H1 (cell line): ENCODE data around the gene SSNA1. TPM values are rescaled to one million over a fixed set of nuclear protein-coding genes. Genes with fewer than 3 reads are reported as not detected.

Experiments
- CTCF ChIA-PET: fragments of 300-600 bp; sonication (Branson Sonifier 250); formaldehyde crosslinking; loops from one replicate; lab custom pipeline; 2021; ENCODE audit not compliant: partially characterized antibody; lab: Charles Lee
- POLR2A ChIA-PET: fragments of 300-600 bp; sonication (Branson Sonifier 250); formaldehyde crosslinking; loops from one replicate; lab custom pipeline; 2021; ENCODE audit warnings: inconsistent platforms; ENCODE audit not compliant: partially characterized antibody; lab: Charles Lee
- DNase-seq, 2 experiments: peaks; one replicate each; pipeline versions ENCODE4 v3.0.0 to v3.0.0-alpha.2; 2010 to 2022; ENCODE audit warnings: low spot score in 2 of 2, low read depth in 1 of 2, mixed read lengths in 1 of 2
- FAIRE-seq: peaks from 2 replicates; lab custom pipeline; 2011; peaks lifted over from hg19 to GRCh38; lab: Jason Lieb, UNC
- H2AFZ ChIP-seq: 2 replicates; pipeline ENCODE4 v1.8.1; 2012; ENCODE audit warnings: low read length, inconsistent platforms
- H2AK5ac ChIP-seq: 2 replicates; pipeline ENCODE4 v1.6.1; 2013; ENCODE audit warnings: low read depth, low read length
- H2BK120ac ChIP-seq: replicated peaks from 2 replicates; pipeline ENCODE3; 2013; ENCODE audit warnings: low read depth, low read length, inconsistent platforms
- H2BK12ac ChIP-seq: 2 replicates; pipeline ENCODE4 v1.6.1; 2013; ENCODE audit warnings: low read depth, low read length
- H2BK15ac ChIP-seq: 2 replicates; pipeline ENCODE4 v1.6.1; 2013; ENCODE audit warnings: low read length
- H2BK20ac ChIP-seq: 2 replicates; pipeline ENCODE4 v1.6.1; 2013; ENCODE audit warnings: low read length
- H2BK5ac ChIP-seq: 2 replicates; pipeline ENCODE4 v1.6.1; 2013; ENCODE audit warnings: low read depth, low read length
- H3K14ac ChIP-seq: 2 replicates; pipeline ENCODE4 v1.6.1; 2013; ENCODE audit warnings: inconsistent platforms; ENCODE audit not compliant: insufficient read length
- H3K18ac ChIP-seq: 2 replicates; pipeline ENCODE4 v1.6.1; 2013; ENCODE audit warnings: low read length; ENCODE audit errors: extremely low read depth
- H3K23ac ChIP-seq: 2 replicates; pipeline ENCODE4 v1.6.1; 2013; ENCODE audit warnings: inconsistent platforms; ENCODE audit not compliant: insufficient read length
- H3K23me2 ChIP-seq: 2 replicates; pipeline ENCODE4 v1.6.1; 2013; ENCODE audit warnings: low read depth, low read length
- H3K27ac ChIP-seq: 2 replicates; pipeline ENCODE4 v1.6.1; 2011; ENCODE audit warnings: low read depth, low read length, inconsistent platforms
- H3K27me3 ChIP-seq, 4 experiments: replicated peaks in 1 of 4; 1 replicate in 1 of 4; 2 replicates in 3 of 4; pipeline versions ENCODE4 v1.6.1 to v1.8.1; 2011 to 2013; ENCODE audit warnings: low read length in 3 of 4, mild to moderate bottlenecking in 3 of 4, inconsistent platforms in 2 of 4, mixed read lengths in 2 of 4, moderate library complexity in 1 of 4; ENCODE audit not compliant: control insufficient read depth in 3 of 4, insufficient read depth in 3 of 4; ENCODE audit errors: extremely low read depth in 1 of 4
- H3K36me3 ChIP-seq, 4 experiments: 2 replicates each; pipeline versions ENCODE4 v1.6.1 to v1.8.1; 2011 to 2013; ENCODE audit warnings: mild to moderate bottlenecking in 4 of 4, low read length in 3 of 4, moderate library complexity in 2 of 4, control low read depth in 1 of 4, inconsistent platforms in 1 of 4; ENCODE audit not compliant: insufficient read depth in 4 of 4, control insufficient read depth in 2 of 4
- H3K4ac ChIP-seq: replicated peaks from 2 replicates; pipeline ENCODE3; 2013; ENCODE audit warnings: low read length, low read depth, mixed read lengths, inconsistent platforms; ENCODE audit not compliant: insufficient read length
- H3K4me1 ChIP-seq, 4 experiments: replicated peaks in 1 of 4; 1 replicate in 1 of 4; 2 replicates in 3 of 4; pipeline versions ENCODE4 v1.6.1 to v1.8.1; 2011 to 2013; ENCODE audit warnings: low read length in 3 of 4, inconsistent platforms in 2 of 4, mixed read lengths in 1 of 4; ENCODE audit not compliant: insufficient read depth in 4 of 4, control insufficient read depth in 3 of 4
- H3K4me2 ChIP-seq, 2 experiments: 2 replicates each; pipeline versions ENCODE4 v1.6.1 to v1.8.1; 2011 to 2013; ENCODE audit warnings: low read depth in 2 of 2, low read length in 2 of 2, control low read depth in 1 of 2, inconsistent platforms in 1 of 2, mild to moderate bottlenecking in 1 of 2; ENCODE audit not compliant: insufficient read depth in 1 of 2
- H3K4me3 ChIP-seq, 4 experiments: fragments of 200-600, 300-600 bp in 1 of 4; sonication (generic), shearing (Covaris generic), sonication (Bioruptor Twin) in 1 of 4; 2 replicates each; pipeline versions ENCODE4 v1.5.1 to v1.8.1; 2011 to 2016; ENCODE audit warnings: low read length in 4 of 4, low read depth in 3 of 4, control low read depth in 2 of 4, inconsistent platforms in 2 of 4, mild to moderate bottlenecking in 2 of 4, mixed read lengths in 1 of 4, moderate library complexity in 1 of 4; ENCODE audit not compliant: insufficient read depth in 2 of 4; ENCODE audit errors: extremely low read depth in 1 of 4
- H3K56ac ChIP-seq: replicated peaks from 2 replicates; pipeline ENCODE3; 2013; ENCODE audit warnings: low read depth, mild to moderate bottlenecking, mixed read lengths, low read length, inconsistent platforms; ENCODE audit not compliant: insufficient read length
- H3K79me1 ChIP-seq: 2 replicates; pipeline ENCODE4 v1.6.1; 2013; ENCODE audit warnings: low read depth, low read length, control low read depth
- H3K79me2 ChIP-seq, 2 experiments: 2 replicates each; pipeline versions ENCODE4 v1.6.1 to v1.8.1; 2012 to 2013; ENCODE audit warnings: low read length in 2 of 2, mild to moderate bottlenecking in 2 of 2, inconsistent platforms in 1 of 2; ENCODE audit not compliant: insufficient read depth in 2 of 2, control insufficient read depth in 1 of 2
- H3K9ac ChIP-seq, 4 experiments: replicated peaks in 1 of 4; 1 replicate in 1 of 4; 2 replicates in 3 of 4; pipeline versions ENCODE4 v1.6.1 to v1.8.1; 2011 to 2013; ENCODE audit warnings: low read depth in 3 of 4, low read length in 3 of 4, control low read depth in 2 of 4, mild to moderate bottlenecking in 2 of 4, moderate library complexity in 2 of 4, inconsistent platforms in 1 of 4; ENCODE audit errors: extremely low read depth in 1 of 4
- H3K9me3 ChIP-seq, 2 experiments: 2 replicates each; pipeline versions ENCODE4 v1.6.1 to v1.8.1; 2012 to 2013; ENCODE audit warnings: mild to moderate bottlenecking in 2 of 2, moderate library complexity in 2 of 2, control low read depth in 1 of 2, inconsistent platforms in 1 of 2, low read depth in 1 of 2, low read length in 1 of 2, mixed read lengths in 1 of 2; ENCODE audit not compliant: insufficient read depth in 2 of 2
- H4K20me1 ChIP-seq, 2 experiments: replicated peaks in 1 of 2; 2 replicates each; pipeline versions ENCODE3 to v1.8.1; 2011 to 2013; ENCODE audit warnings: inconsistent platforms in 2 of 2, low read length in 2 of 2, mild to moderate bottlenecking in 1 of 2; ENCODE audit not compliant: insufficient read depth in 2 of 2, control insufficient read depth in 1 of 2
- H4K5ac ChIP-seq: 2 replicates; pipeline ENCODE4 v1.6.1; 2013; ENCODE audit warnings: low read length, low read depth, mixed read lengths, inconsistent platforms; ENCODE audit not compliant: insufficient read length
- H4K8ac ChIP-seq: 2 replicates; pipeline ENCODE4 v1.8.0; 2013; ENCODE audit warnings: mild to moderate bottlenecking, moderate library complexity, low read length, inconsistent platforms; ENCODE audit not compliant: insufficient read depth; ENCODE audit errors: extremely low read depth
- H4K91ac ChIP-seq: replicated peaks from 2 replicates; pipeline ENCODE3; 2013; ENCODE audit warnings: low read length, mixed read lengths, inconsistent platforms; ENCODE audit not compliant: insufficient read length
- CTCF ChIP-seq, 3 experiments: IDR thresholded peaks; 1 replicate in 2 of 3; 2 replicates in 1 of 3; pipeline versions ENCODE4 v1.5.1 to v1.6.1; 2011; ENCODE audit warnings: low read length in 3 of 3, mild to moderate bottlenecking in 3 of 3, inconsistent platforms in 2 of 3, low read depth in 1 of 3, moderate library complexity in 1 of 3; ENCODE audit not compliant: insufficient read depth in 1 of 3; ENCODE audit errors: control extremely low read depth in 1 of 3
- JUND ChIP-seq: IDR thresholded peaks from 2 replicates; pipeline ENCODE4 v1.6.1; 2011; ENCODE audit warnings: mild to moderate bottlenecking, improper control_type of control experiment, low read length
- NANOG ChIP-seq: IDR thresholded peaks from 2 replicates; pipeline ENCODE4 v1.6.1; 2011; ENCODE audit warnings: low read length, low read depth, mild to moderate bottlenecking, inconsistent platforms; ENCODE audit not compliant: insufficient read depth, poor library complexity, severe bottlenecking
- SIN3A ChIP-seq, 2 experiments: IDR thresholded peaks in 1 of 2; conservative IDR thresholded peaks in 1 of 2; 2 replicates each; pipeline ENCODE4 v1.6.1; 2011 to 2012; ENCODE audit warnings: low read length in 2 of 2, improper control_type of control experiment in 1 of 2, low read depth in 1 of 2, mild to moderate bottlenecking in 1 of 2
- WGBS, 2 experiments: shearing (Covaris generic) in 1 of 2; methylation state at CpG; one replicate each; pipeline versions ENCODE4 v1.1.6 to v1.1.7; 2013 to 2015; ENCODE audit warnings: low lambda C conversion rate in 2 of 2, mixed read lengths in 2 of 2, inconsistent platforms in 1 of 2, low coverage in 1 of 2, missing lambda C conversion rate in 1 of 2; ENCODE audit not compliant: insufficient replicate concordance in 2 of 2, insufficient coverage in 1 of 2, insufficient read length in 1 of 2; ENCODE audit errors: extremely low coverage in 1 of 2, missing lambda C conversion rate in 1 of 2; 5-methylcytosine and 5-hydroxymethylcytosine counted together
- polyA plus RNA-seq, 7 experiments: library from polyadenylated mRNA; depleted of rRNA in 3 of 7; stranded (reverse) in 5 of 7; unstranded in 2 of 7; fragments of >200 nt in 5 of 7; fragments of 200-250 nt in 2 of 7; gene quantifications; 1 replicate in 5 of 7; 2 replicates in 1 of 7; 4 replicates in 1 of 7; pipeline versions ENCODE4 v1.2.1 to v1.2.3, GENCODE V29; 2011 to 2013; ENCODE audit warnings: missing spikeins in 2 of 7, mixed read lengths in 2 of 7
- total RNA-seq: library from RNA; stranded (reverse); fragmentation: NEBNext Ultra II Directional; extraction: Animal tissue kit (Norgen Biotek cat#: 25700); gene quantifications from 2 replicates; pipeline ENCODE4 v1.2.1, GENCODE V29; 2021

Gene SSNA1
- total and polyA plus RNA-seq, 2 of the 8 experiments (the other 6 are each of a cell fraction or from before 2014, with no cell fraction given) = 87.3 to 157 TPM

- Histone ChIP-seq H2AK5ac (no peak overlapping the region), H4K91ac (no peak overlapping the region), H3K36me3 (no peaks in the 10 kb centered on the region), H3K18ac (no peak overlapping the region), H3K23ac (no peak overlapping the region), H3K4me3 (no peak overlapping the region), H4K20me1 (peaks cover 0 to 1% of the 10 kb centered on the region in 2 experiments), H3K4ac (no peak overlapping the region), H3K4me2 (no peak overlapping the region), H3K23me2 (no peaks in the 10 kb centered on the region), H3K14ac (no peak overlapping the region), H2BK15ac (no peak overlapping the region), H3K79me2 (no peaks in the 10 kb centered on the region), H3K9ac (no peak overlapping the region), H2BK5ac (no peak overlapping the region), H3K4me1 (peaks cover 0 to 19% (median 10%) of the 10 kb centered on the region in 4 experiments; a peak in 6 of 7 replicates), H2BK12ac (no peak overlapping the region), H2BK20ac (no peak overlapping the region), H2AFZ (no peak overlapping the region), H3K9me3 (no peaks in the 10 kb centered on the region), H4K8ac (no peak overlapping the region), H2BK120ac (no peak overlapping the region), H3K79me1 (no peaks in the 10 kb centered on the region), H3K27ac (no peak overlapping the region), H4K5ac (no peak overlapping the region), H3K27me3 (no peaks in the 10 kb centered on the region; a peak in 1 of 7 replicates), H3K56ac (no peak overlapping the region)
- no peak for DNase-seq
- ChIA-PET CTCF (interaction anchor here (0.6 to 20.2 kb wide), 2 partner anchors 40 to 114 kb away, joined by 3 to 204 read pairs; partner anchors contain the start of genes ANAPC2 and SSNA1), POLR2A (interaction anchor here (0.6 to 69.9 kb wide), 3 partner anchors 10 to 533 kb away, joined by 3 to 1462 read pairs (median 3); partner anchors contain the start of genes NELFB, STPG3, TOR4A and TUBB4B)
- no peak for FAIRE-seq
- WGBS, 2 experiments = 93% methylated on average over 24 of the region's 24 CpGs; no CpG with 5 or more reads in 1 of the 2 experiments
- no peak for TF ChIP-seq JUND
- no peak for TF ChIP-seq CTCF (IDR thresholded peaks at IDR 0.05; ENCODE audit: control extremely low read depth in 1 of 3, insufficient read depth in 1 of 3, low read depth in 1 of 3, low read length in 3 of 3)
- no peak for TF ChIP-seq SIN3A (conservative IDR thresholded peaks at IDR 0.05 in 1 of 2, IDR thresholded peaks at IDR 0.05 in 1 of 2; ENCODE audit: low read depth in 1 of 2, low read length in 2 of 2)
- no peak for TF ChIP-seq NANOG
These were observed 44.0 kb downstream of the SSNA1 start for GRCh38 chr9:137232510-137232909.
